Measurements from ENCODE around the gene CACNA2D3. TPM values are rescaled to one million over a fixed set of nuclear protein-coding genes. Genes with fewer than 3 reads are reported as not detected.

Gene CACNA2D3
- not detected for total RNA-seq

- intact Hi-C loops (cut with micrococcal nuclease), result no loop called here
- POLR2A ChIA-PET, result no interaction called here
- no peaks in the 10 kb centered on the region for H3K9me3 Mint-ChIP-seq
- CTCF ChIA-PET, result no interaction called here
- peaks cover 3% of the 10 kb centered on the region for H3K4me1 Mint-ChIP-seq (ENCODE audit: low read depth)
- no peak within 1 kb of the TSS for H3K4me3 Mint-ChIP-seq
- no peaks in the 10 kb centered on the region for H3K36me3 Mint-ChIP-seq
- H3K27ac Mint-ChIP-seq, result no peak within 1 kb of the TSS
- no peak for DNase-seq
- H3K27me3 Mint-ChIP-seq, result peaks cover 38% of the 10 kb centered on the region
Measured at GRCh38 chr3:54122324-54123002, at the start of gene CACNA2D3. Gene CACNA2D3 (plus strand): TSS chr3:54122552.

GRCh38 chr3:54073386-54073785 is 49.0 kb upstream of the CACNA2D3 start:
- H3K9me3 Mint-ChIP-seq, result peaks cover 12% of the 10 kb centered on the region
- no peak overlapping the region for H3K27ac Mint-ChIP-seq
- no peak for DNase-seq
- no peaks in the 10 kb centered on the region for H3K4me1 Mint-ChIP-seq (ENCODE audit: low read depth)
- no peaks in the 10 kb centered on the region for H3K36me3 Mint-ChIP-seq
- POLR2A ChIA-PET, result no interaction called here
- CTCF ChIA-PET, result no interaction called here
- peaks cover 5% of the 10 kb centered on the region for H3K27me3 Mint-ChIP-seq
- no peak overlapping the region for H3K4me3 Mint-ChIP-seq
- intact Hi-C loops (cut with micrococcal nuclease), result no loop called here

- DNase-seq, result no peak
- H3K4me3 Mint-ChIP-seq, result no peak overlapping the region
- H3K27ac Mint-ChIP-seq, result no peak overlapping the region
- H3K9me3 Mint-ChIP-seq, result no peaks in the 10 kb centered on the region
- no peaks in the 10 kb centered on the region for H3K4me1 Mint-ChIP-seq (ENCODE audit: low read depth)
- POLR2A ChIA-PET, result no interaction called here
- CTCF ChIA-PET, result no interaction called here
- H3K36me3 Mint-ChIP-seq, result no peaks in the 10 kb centered on the region
- intact Hi-C loops (cut with micrococcal nuclease), result no loop called here
- peaks cover 3% of the 10 kb centered on the region for H3K27me3 Mint-ChIP-seq
Measured at GRCh38 chr3:54079314-54079713, 43.0 kb upstream of the CACNA2D3 start.

- Mint-ChIP-seq H3K9me3 (no peaks in the 10 kb centered on the region), H3K27ac (no peak overlapping the region), H3K27me3 (peaks cover 3% of the 10 kb centered on the region), H3K36me3 (no peaks in the 10 kb centered on the region), H3K4me1 (ENCODE audit: low read depth) (no peaks in the 10 kb centered on the region), H3K4me3 (no peak overlapping the region)
- intact Hi-C loops (cut with micrococcal nuclease), result no loop called here
- ChIA-PET POLR2A (no interaction called here), CTCF (no interaction called here)
- no peak for DNase-seq
Measured at GRCh38 chr3:54079730-54080325, 42.5 kb upstream of the CACNA2D3 start.

GRCh38 chr3:54083921-54084320 is 38.4 kb upstream of the CACNA2D3 start:
- ChIA-PET POLR2A (no interaction called here), CTCF (no interaction called here)
- no peak overlapping the region for H3K27ac Mint-ChIP-seq
- no peaks in the 10 kb centered on the region for H3K36me3 Mint-ChIP-seq
- no peak overlapping the region for H3K4me3 Mint-ChIP-seq
- H3K4me1 Mint-ChIP-seq (ENCODE audit: low read depth), result no peaks in the 10 kb centered on the region
- H3K27me3 Mint-ChIP-seq, result peaks cover 18% of the 10 kb centered on the region
- DNase-seq, result no peak
- intact Hi-C loops (cut with micrococcal nuclease), result no loop called here
- no peaks in the 10 kb centered on the region for H3K9me3 Mint-ChIP-seq

- CTCF ChIA-PET, result no interaction called here
- POLR2A ChIA-PET, result no interaction called here
- Mint-ChIP-seq H3K9me3 (no peaks in the 10 kb centered on the region), H3K27ac (no peak overlapping the region), H3K4me3 (no peak overlapping the region), H3K36me3 (no peaks in the 10 kb centered on the region), H3K27me3 (peaks cover 23% of the 10 kb centered on the region), H3K4me1 (ENCODE audit: low read depth) (no peaks in the 10 kb centered on the region)
- intact Hi-C loops (cut with micrococcal nuclease), result no loop called here
- DNase-seq, result no peak
Measured at GRCh38 chr3:54085936-54086335, 36.4 kb upstream of the CACNA2D3 start.

GRCh38 chr3:54086652-54087405 is 35.5 kb upstream of the CACNA2D3 start:
- H3K27me3 Mint-ChIP-seq, result peaks cover 23% of the 10 kb centered on the region
- intact Hi-C loops (cut with micrococcal nuclease), result no loop called here
- H3K27ac Mint-ChIP-seq, result no peak overlapping the region
- H3K4me3 Mint-ChIP-seq, result no peak overlapping the region
- ChIA-PET POLR2A (no interaction called here), CTCF (no interaction called here)
- no peaks in the 10 kb centered on the region for H3K36me3 Mint-ChIP-seq
- H3K9me3 Mint-ChIP-seq, result no peaks in the 10 kb centered on the region
- no peak for DNase-seq
- H3K4me1 Mint-ChIP-seq (ENCODE audit: low read depth), result no peaks in the 10 kb centered on the region

- H3K27me3 Mint-ChIP-seq, result peaks cover 26% of the 10 kb centered on the region
- no peak overlapping the region for H3K27ac Mint-ChIP-seq
- H3K4me3 Mint-ChIP-seq, result no peak overlapping the region
- H3K36me3 Mint-ChIP-seq, result no peaks in the 10 kb centered on the region
- no peaks in the 10 kb centered on the region for H3K4me1 Mint-ChIP-seq (ENCODE audit: low read depth)
- ChIA-PET CTCF (no interaction called here), POLR2A (no interaction called here)
- no peak for DNase-seq
- intact Hi-C loops (cut with micrococcal nuclease), result no loop called here
- no peaks in the 10 kb centered on the region for H3K9me3 Mint-ChIP-seq
Measured at GRCh38 chr3:54087581-54088410, 34.6 kb upstream of the CACNA2D3 start.

- POLR2A ChIA-PET, result no interaction called here
- H3K4me1 Mint-ChIP-seq (ENCODE audit: low read depth), result no peaks in the 10 kb centered on the region
- H3K36me3 Mint-ChIP-seq, result no peaks in the 10 kb centered on the region
- DNase-seq, result no peak
- CTCF ChIA-PET, result no interaction called here
- no peaks in the 10 kb centered on the region for H3K9me3 Mint-ChIP-seq
- no peak overlapping the region for H3K27ac Mint-ChIP-seq
- H3K4me3 Mint-ChIP-seq, result no peak overlapping the region
- peaks cover 13% of the 10 kb centered on the region for H3K27me3 Mint-ChIP-seq
- intact Hi-C loops (cut with micrococcal nuclease), result no loop called here
Measured at GRCh38 chr3:54093491-54094248, 28.7 kb upstream of the CACNA2D3 start.

- Mint-ChIP-seq H3K27me3 (peaks cover 5% of the 10 kb centered on the region), H3K9me3 (no peaks in the 10 kb centered on the region), H3K4me1 (ENCODE audit: low read depth) (no peaks in the 10 kb centered on the region), H3K27ac (no peak overlapping the region), H3K4me3 (no peak overlapping the region), H3K36me3 (no peaks in the 10 kb centered on the region)
- POLR2A ChIA-PET, result no interaction called here
- DNase-seq, result no peak
- intact Hi-C loops (cut with micrococcal nuclease), result no loop called here
- CTCF ChIA-PET, result no interaction called here
Measured at GRCh38 chr3:54094926-54095325, 27.4 kb upstream of the CACNA2D3 start.

- H3K27me3 Mint-ChIP-seq, result peaks cover 2% of the 10 kb centered on the region
- H3K4me1 Mint-ChIP-seq (ENCODE audit: low read depth), result no peaks in the 10 kb centered on the region
- CTCF ChIA-PET, result no interaction called here
- DNase-seq, result no peak
- H3K4me3 Mint-ChIP-seq, result no peak overlapping the region
- POLR2A ChIA-PET, result no interaction called here
- H3K9me3 Mint-ChIP-seq, result no peaks in the 10 kb centered on the region
- intact Hi-C loops (cut with micrococcal nuclease), result no loop called here
- H3K27ac Mint-ChIP-seq, result no peak overlapping the region
- H3K36me3 Mint-ChIP-seq, result no peaks in the 10 kb centered on the region
Measured at GRCh38 chr3:54099381-54099780, 23.0 kb upstream of the CACNA2D3 start.

GRCh38 chr3:54104084-54104483 is 18.3 kb upstream of the CACNA2D3 start:
- Mint-ChIP-seq H3K27me3 (peaks cover 5% of the 10 kb centered on the region), H3K4me3 (no peak overlapping the region), H3K27ac (no peak overlapping the region), H3K36me3 (no peaks in the 10 kb centered on the region), H3K9me3 (no peaks in the 10 kb centered on the region), H3K4me1 (ENCODE audit: low read depth) (no peaks in the 10 kb centered on the region)
- ChIA-PET CTCF (no interaction called here), POLR2A (no interaction called here)
- DNase-seq, result no peak
- intact Hi-C loops (cut with micrococcal nuclease), result no loop called here

Data from activated CD4-positive, alpha-beta memory T cell treated with anti-CD3 and anti-CD28 coated beads for 36 hours (primary cell).